Gastroesophageal sphincter (tissue), 2 donors: ENCODE data around the gene METRN.

ENCODE experiments used
- EP300 ChIP-seq: sonication (generic); formaldehyde crosslinking; IDR thresholded peaks from one replicate; pipeline ENCODE4 v1.6.1; 2017; ENCODE audit warnings: antibody characterized with exemption, mild to moderate bottlenecking
- POLR2A ChIP-seq, 2 donors: fragments of 450-650 bp; IDR thresholded peaks; one replicate each; pipeline ENCODE4 v1.6.1; 2017; ENCODE audit warnings: antibody characterized with exemption in 2 of 2, mild to moderate bottlenecking in 2 of 2, moderate library complexity in 1 of 2
- POLR2AphosphoS5 ChIP-seq: sonication (generic); formaldehyde crosslinking; IDR thresholded peaks from one replicate; pipeline ENCODE4 v1.6.1; 2017; ENCODE audit warnings: antibody characterized with exemption

- TF ChIP-seq EP300 (no peak), POLR2A (IDR thresholded peaks at IDR 0.05) (no peak), POLR2AphosphoS5 (no peak)
These were observed 50.0 kb downstream of the METRN start for GRCh38 chr16:764848-765487.
